ENCODE data around the gene CFAP43. TPM values are rescaled to one million over a fixed set of nuclear protein-coding genes. Genes with fewer than 3 reads are reported as not detected.
A peak's percentile ranks its signal among the peaks of the same experiment; 100 is the strongest.

Gene CFAP43
- total RNA-seq, 4 donors from 2014 or later: 0.16 to 0.45 (median 0.40) TPM; not detected in 1

- TF ChIP-seq EP300 (IDR thresholded peaks at IDR 0.05): no peak
- TF ChIP-seq POLR2A (IDR thresholded peaks at IDR 0.05): no peak
- no peak for TF ChIP-seq CTCF (IDR thresholded peaks at IDR 0.05)
- TF ChIP-seq POLR2AphosphoS5 (IDR thresholded peaks at IDR 0.05): no peak
- no peak for ATAC-seq
- no peaks in the 10 kb centered on the region for H3K9me3 ChIP-seq
- H3K4me1 ChIP-seq: peaks cover 5 to 30% (median 5%) of the 10 kb centered on the region in 3 donors
- peak overlapping the region; percentile 90 to 93 (median 92) for H3K27ac ChIP-seq
- peak overlapping the region; percentile 85 to 99 for H3K4me3 ChIP-seq
- H3K36me3 ChIP-seq: peaks cover 0 to 47% of the 10 kb centered on the region in 2 donors
- no peaks in the 10 kb centered on the region for H3K27me3 ChIP-seq
- 8% methylated on average over 6 to 7 of the region's 10 CpGs for WGBS, 2 donors (ENCODE audit: low coverage in 1 of 2)
These were observed 36.2 kb upstream of the CFAP43 start for GRCh38 chr10:104268405-104268712.

GRCh38 chr10:104267721-104268404 lies 35.7 kb upstream of the CFAP43 start:
- 98% methylated on average over 7 to 11 of the region's 14 CpGs for WGBS, 2 donors (ENCODE audit: low coverage in 1 of 2)
- H3K27ac ChIP-seq: peak overlapping the region; percentile 90 to 93 (median 92)

GRCh38 chr10:104264783-104265182 lies 32.6 kb upstream of the CFAP43 start:
- peaks cover 8 to 61% (median 23%) of the 10 kb centered on the region in 3 donors for H3K4me1 ChIP-seq
- no peak overlapping the region for H3K4me3 ChIP-seq
- no peak for TF ChIP-seq POLR2A (IDR thresholded peaks at IDR 0.05)
- no peak for TF ChIP-seq CTCF (IDR thresholded peaks at IDR 0.05)
- TF ChIP-seq POLR2AphosphoS5 (IDR thresholded peaks at IDR 0.05): no peak
- no peak for TF ChIP-seq EP300 (IDR thresholded peaks at IDR 0.05)
- no peaks in the 10 kb centered on the region for H3K9me3 ChIP-seq
- ATAC-seq: no peak
- H3K27ac ChIP-seq: no peak overlapping the region
- no peaks in the 10 kb centered on the region for H3K27me3 ChIP-seq
- H3K36me3 ChIP-seq: peaks cover 4 to 83% of the 10 kb centered on the region in 2 donors
- WGBS, 2 donors (ENCODE audit: low coverage in 1 of 2): 83 to 87% methylated on average over 5 of the region's 5 CpGs

More at GRCh38 chr10:104267721-104268404, 35.7 kb upstream of the CFAP43 start:
- H3K4me3 ChIP-seq: peak overlapping the region; percentile 85 to 99
- no peak for ATAC-seq
- peaks cover 5 to 31% (median 5%) of the 10 kb centered on the region in 3 donors for H3K4me1 ChIP-seq
- H3K27me3 ChIP-seq: no peaks in the 10 kb centered on the region
- H3K9me3 ChIP-seq: no peaks in the 10 kb centered on the region
- H3K36me3 ChIP-seq: peaks cover 0 to 52% of the 10 kb centered on the region in 2 donors
- TF ChIP-seq POLR2AphosphoS5 (IDR thresholded peaks at IDR 0.05) (no peak), POLR2A (IDR thresholded peaks at IDR 0.05) (no peak), EP300 (IDR thresholded peaks at IDR 0.05) (no peak), CTCF (IDR thresholded peaks at IDR 0.05) (no peak)

GRCh38 chr10:104262055-104262454 lies 29.9 kb upstream of the CFAP43 start:
- H3K27ac ChIP-seq: peak overlapping the region in 2 of 4 donors; percentile 75 to 77
- H3K27me3 ChIP-seq: no peaks in the 10 kb centered on the region
- H3K4me3 ChIP-seq: no peak overlapping the region
- peaks cover 3 to 65% (median 35%) of the 10 kb centered on the region in 3 donors for H3K4me1 ChIP-seq
- WGBS, 2 donors (ENCODE audit: low coverage in 1 of 2): 100% methylated on average over 1 to 3 of the region's 5 CpGs
- no peak for TF ChIP-seq EP300 (IDR thresholded peaks at IDR 0.05)
- TF ChIP-seq POLR2A (IDR thresholded peaks at IDR 0.05): no peak
- H3K36me3 ChIP-seq: peaks cover 4 to 90% of the 10 kb centered on the region in 2 donors
- H3K9me3 ChIP-seq: no peaks in the 10 kb centered on the region
- no peak for ATAC-seq

- no peak for ATAC-seq
- 15 to 29% methylated on average over 3 of the region's 3 CpGs for WGBS, 2 donors (ENCODE audit: low coverage in 1 of 2)
- Histone ChIP-seq H3K27ac (peak overlapping the region; percentile 23 to 77 (median 76)), H3K9me3 (no peaks in the 10 kb centered on the region), H3K4me3 (no peak overlapping the region), H3K4me1 (peaks cover 9 to 78% (median 39%) of the 10 kb centered on the region in 3 donors), H3K36me3 (peaks cover 4 to 77% of the 10 kb centered on the region in 2 donors), H3K27me3 (no peaks in the 10 kb centered on the region)
- TF ChIP-seq POLR2A (IDR thresholded peaks at IDR 0.05) (no peak), POLR2AphosphoS5 (IDR thresholded peaks at IDR 0.05) (no peak), EP300 (IDR thresholded peaks at IDR 0.05) (no peak), CTCF (IDR thresholded peaks at IDR 0.05) (no peak)
These were observed 28.6 kb upstream of the CFAP43 start for GRCh38 chr10:104260775-104261115.

Data from gastroesophageal sphincter (tissue), 4 donors.